GM21381 (cell line): ENCODE results near the gene GDNF.
"Not testable (repeated sequence)": the region's sequence is repeated elsewhere in the genome, so short reads cannot be mapped to it uniquely, and the experiment has no call there.

Source experiments
- ATAC-seq: cut with Tn5 transposase; IDR thresholded peaks from one replicate; pipeline ENCODE4 v1.9.1; 2021; ENCODE audit warnings: mild to moderate bottlenecking, moderate library complexity; ENCODE audit not compliant: unreplicated experiment

The GDNF gene

GRCh38 chr5:37823433-37824152, 16.2 kb downstream of the GDNF start:
- no peak for ATAC-seq

GRCh38 chr5:37816883-37817282, 23.0 kb downstream of the GDNF start:
- no peak for ATAC-seq

GRCh38 chr5:37816331-37816730, 23.5 kb downstream of the GDNF start:
- ATAC-seq: no peak

DNA sequence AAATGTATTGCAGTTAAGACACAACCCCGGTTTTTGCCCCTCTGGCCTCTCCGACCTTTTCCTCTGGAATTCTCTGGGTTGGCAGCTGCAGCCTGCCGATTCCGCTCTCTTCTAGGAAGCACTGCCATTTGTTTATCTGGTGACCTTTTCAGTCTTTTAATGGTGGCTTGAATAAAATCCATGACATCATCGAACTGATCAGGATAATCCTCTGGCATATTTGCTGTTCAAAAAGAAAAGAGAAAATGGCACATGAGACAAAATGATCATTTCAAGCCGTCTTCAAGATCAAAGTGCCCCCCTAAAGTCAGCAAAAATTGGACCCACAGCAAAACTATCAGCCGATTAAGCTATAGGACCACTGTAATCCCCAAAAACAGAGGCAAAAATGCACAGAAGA, 23.9 kb downstream of the GDNF start:
- no peak for ATAC-seq

GRCh38 chr5:37814699-37815098, 25.1 kb downstream of the GDNF start:
- ATAC-seq: no peak

GRCh38 chr5:37812365-37812764, 27.5 kb downstream of the GDNF start:
- no peak for ATAC-seq

DNA sequence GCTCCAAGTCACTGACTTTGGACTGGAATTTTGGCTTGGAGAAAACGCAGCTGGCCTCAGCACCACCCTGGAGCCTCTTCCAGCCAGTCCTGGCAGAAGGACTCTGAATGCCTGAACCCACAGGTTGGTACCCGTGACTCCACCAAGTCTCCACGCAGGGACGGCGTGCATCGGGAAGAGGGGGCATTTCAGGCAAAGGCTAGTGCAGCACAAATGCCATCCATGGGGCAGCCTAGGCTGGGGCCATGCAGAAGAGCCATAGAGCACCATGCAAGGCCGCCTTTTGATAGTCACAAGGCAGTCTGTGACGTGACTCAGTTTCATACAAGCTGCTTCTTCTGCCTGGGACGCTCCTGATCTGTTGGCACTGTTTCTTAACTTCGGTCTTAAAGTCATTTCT, 28.0 kb downstream of the GDNF start:
- ATAC-seq: no peak

DNA sequence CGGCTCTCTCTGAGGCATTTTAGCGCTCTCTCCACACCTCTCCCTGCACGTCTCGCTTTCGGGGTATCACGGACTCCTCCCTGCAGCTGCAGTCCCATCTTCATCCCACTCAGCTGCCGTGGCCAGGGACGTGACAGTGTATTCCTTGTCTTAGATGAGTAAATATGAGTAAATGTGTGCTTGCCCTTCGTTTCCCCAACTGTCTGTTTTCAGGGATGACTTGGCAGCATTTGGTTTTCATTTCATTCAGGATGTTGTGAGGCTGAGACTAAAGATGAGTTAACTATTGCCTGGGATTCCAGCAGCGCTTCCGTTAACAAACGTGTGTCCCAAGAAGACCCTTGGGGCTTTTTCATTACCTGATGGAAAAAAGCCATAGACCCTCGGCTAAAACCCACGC, 29.5 kb downstream of the GDNF start:
- ATAC-seq: no peak

DNA sequence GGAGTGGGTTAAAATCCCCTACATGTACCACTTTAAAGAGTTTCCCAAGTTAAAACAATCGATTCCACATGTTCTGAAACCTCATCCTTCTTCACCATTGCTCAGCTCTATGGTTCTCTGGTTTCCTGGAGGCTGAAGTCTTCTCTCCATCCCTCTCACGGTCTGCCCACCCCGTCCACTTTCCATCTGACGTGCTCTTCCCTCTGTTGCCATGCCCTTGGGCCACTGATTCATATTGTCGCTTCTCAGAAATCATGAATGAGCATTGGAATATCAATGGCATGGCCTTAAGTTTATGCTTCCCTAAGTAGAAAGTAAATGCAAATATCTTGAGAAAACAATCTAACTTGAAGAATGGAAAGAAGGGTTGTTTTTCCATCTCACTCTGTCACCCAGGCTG, 30.9 kb downstream of the GDNF start:
- no peak for ATAC-seq

GRCh38 chr5:37807621-37808301, 32.1 kb downstream of the GDNF start:
- ATAC-seq: no peak

- ATAC-seq: no peak
Measured at GRCh38 chr5:37807015-37807414, 32.8 kb downstream of the GDNF start.

DNA sequence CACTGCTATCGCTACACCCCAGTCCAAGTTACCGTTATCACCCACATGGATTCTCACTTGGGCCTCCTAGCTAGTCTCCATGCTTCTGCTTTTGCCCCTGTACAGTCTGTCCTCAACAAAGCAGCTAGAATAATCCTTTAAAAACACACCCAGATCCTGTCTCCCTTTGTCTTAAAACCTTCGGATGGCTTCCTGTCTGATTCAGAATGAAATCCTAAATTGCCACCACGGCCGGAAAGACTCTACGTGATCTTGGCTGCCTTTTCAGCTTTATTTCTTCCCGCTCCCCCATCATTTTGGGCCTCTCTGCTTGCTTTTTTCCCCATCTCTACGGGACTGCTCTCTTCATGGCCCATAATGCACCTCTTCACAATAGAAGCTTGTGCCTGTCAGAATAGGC, 33.4 kb downstream of the GDNF start:
- no peak for ATAC-seq

GRCh38 chr5:37806016-37806415, 33.8 kb downstream of the GDNF start:
- ATAC-seq: no peak

- ATAC-seq: no peak
Measured at GRCh38 chr5:37804401-37804800, 35.4 kb downstream of the GDNF start.

- ATAC-seq: no peak
Measured at GRCh38 chr5:37803487-37803886, 36.4 kb downstream of the GDNF start.

DNA sequence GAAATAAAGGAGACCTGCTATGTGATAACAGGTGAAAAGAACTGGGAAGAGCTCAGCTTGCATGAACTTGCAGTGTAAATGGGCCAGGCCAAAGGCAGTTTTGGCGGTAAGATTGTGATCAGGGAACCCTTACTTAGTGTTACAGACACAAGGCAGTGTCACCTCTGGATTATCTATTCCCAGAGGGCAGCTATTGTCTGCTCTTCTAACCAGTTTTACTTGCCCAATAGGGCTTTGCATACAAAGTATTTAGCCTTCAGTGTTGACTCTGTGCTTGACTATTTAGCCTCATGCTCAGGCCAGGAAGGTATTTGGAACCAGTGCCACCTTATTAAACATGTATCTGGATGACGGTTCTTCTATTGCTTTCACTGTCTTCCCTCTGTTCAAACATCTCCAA, 38.3 kb downstream of the GDNF start:
- no peak for ATAC-seq

GRCh38 chr5:37799865-37800421, 39.9 kb downstream of the GDNF start:
- no peak for ATAC-seq

GRCh38 chr5:37796435-37796834, 43.4 kb downstream of the GDNF start:
- ATAC-seq: not testable (repeated sequence)

- not testable (repeated sequence) for ATAC-seq
Measured at GRCh38 chr5:37795292-37795691, 44.5 kb downstream of the GDNF start.

DNA sequence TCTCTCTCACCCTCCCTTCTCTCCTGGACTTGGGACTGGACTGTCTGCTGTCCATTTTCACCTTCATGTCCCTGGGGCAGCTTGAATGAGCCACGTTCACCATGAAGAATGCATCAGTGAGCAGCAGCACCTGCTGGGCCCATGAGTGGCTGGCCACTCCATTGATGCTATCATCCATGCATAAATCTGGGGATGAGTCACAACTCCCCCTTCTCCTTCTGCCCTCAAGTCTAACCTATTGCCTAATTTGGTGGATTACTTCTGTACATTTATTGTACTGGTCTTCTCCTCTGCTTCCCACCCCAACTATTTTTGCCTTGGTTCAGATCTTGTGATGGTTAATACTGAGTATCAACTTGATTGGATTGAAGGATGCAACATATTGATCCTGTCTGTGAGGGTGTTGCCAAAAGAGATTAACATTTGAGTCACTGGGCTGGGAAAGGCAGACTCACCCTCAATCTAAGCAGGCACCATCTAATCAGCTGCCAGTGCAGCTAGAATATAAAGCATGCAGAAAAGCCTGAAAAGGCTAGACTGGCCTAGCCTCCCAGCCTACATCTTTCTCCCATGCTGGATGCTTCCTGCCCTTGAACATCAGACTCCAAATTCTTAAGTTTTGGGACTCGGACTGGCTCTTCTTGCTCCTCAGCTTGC, 46.7 kb downstream of the GDNF start:
- no peak for ATAC-seq

GRCh38 chr5:37791321-37791720, 48.5 kb downstream of the GDNF start:
- ATAC-seq: no peak

- ATAC-seq: no peak
Measured at GRCh38 chr5:37789991-37790390, 49.9 kb downstream of the GDNF start.
